ENCODE results near the gene RPL35A. TPM values are rescaled to one million over a fixed set of nuclear protein-coding genes. Genes with fewer than 3 reads are reported as not detected.

Gene RPL35A
- total RNA-seq, 1 donor from 2014 or later = 718 TPM

GRCh38 chr3:197974016-197974415 lies 24.0 kb downstream of the RPL35A start:
- no peak for DNase-seq (ENCODE audit: missing footprints)
- intact Hi-C loops (cut with DNase I) = no loop called here
- ATAC-seq = no peak

DNA sequence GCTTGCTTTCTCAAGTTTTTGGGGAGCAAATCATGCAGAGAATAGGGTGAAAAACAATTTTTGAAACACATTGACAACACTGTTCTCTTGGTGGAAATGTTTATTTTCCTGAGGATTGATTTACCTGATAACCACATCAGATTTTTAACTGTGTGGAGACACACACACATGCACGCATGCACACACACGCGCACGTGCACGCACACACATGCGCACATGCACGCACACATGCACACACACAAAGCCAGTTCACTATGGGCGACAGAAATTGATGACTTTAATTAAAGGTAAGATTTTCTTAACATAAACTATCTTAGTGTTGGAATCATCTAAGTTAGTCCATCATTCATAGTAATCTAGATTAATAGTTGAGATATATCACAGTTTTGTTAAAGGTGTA lies 25.3 kb downstream of the RPL35A start:
- ATAC-seq (no peak), DNase-seq (ENCODE audit: missing footprints) (no peak)
- intact Hi-C loops (cut with DNase I) = no loop called here

DNA sequence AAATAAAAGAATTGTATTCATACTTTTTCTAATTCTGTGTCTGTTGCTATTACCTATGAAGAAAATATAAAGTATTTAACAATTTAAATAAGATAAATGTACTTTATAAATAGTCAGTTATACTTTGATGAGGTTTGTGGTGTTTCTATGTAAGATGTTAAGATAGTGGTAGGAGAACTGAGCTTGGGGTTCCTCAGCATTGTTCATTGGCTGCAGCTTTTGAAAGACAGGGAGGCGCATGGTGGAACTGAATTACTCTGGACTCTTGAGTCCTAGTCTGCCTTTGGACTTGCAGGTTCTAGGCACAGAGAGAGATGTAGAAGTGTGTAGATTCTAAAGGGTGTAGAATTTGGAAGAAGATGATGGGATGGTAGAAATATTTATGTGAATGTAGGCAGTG lies 33.1 kb downstream of the RPL35A start:
- ATAC-seq = no peak

GRCh38 chr3:197989651-197990050 lies 39.7 kb downstream of the RPL35A start:
- intact Hi-C loops (cut with DNase I) = no loop called here
- ATAC-seq (no peak), DNase-seq (ENCODE audit: missing footprints) (no peak)

More for the DNA sequence above, 33.1 kb downstream of the RPL35A start:
- no peak for DNase-seq (ENCODE audit: missing footprints)
- intact Hi-C loops (cut with DNase I) = no loop called here

GRCh38 chr3:197994736-197995135 lies 44.7 kb downstream of the RPL35A start:
- intact Hi-C loops (cut with DNase I) = no loop called here
- DNase-seq (ENCODE audit: missing footprints) (no peak), ATAC-seq (no peak)

DNA sequence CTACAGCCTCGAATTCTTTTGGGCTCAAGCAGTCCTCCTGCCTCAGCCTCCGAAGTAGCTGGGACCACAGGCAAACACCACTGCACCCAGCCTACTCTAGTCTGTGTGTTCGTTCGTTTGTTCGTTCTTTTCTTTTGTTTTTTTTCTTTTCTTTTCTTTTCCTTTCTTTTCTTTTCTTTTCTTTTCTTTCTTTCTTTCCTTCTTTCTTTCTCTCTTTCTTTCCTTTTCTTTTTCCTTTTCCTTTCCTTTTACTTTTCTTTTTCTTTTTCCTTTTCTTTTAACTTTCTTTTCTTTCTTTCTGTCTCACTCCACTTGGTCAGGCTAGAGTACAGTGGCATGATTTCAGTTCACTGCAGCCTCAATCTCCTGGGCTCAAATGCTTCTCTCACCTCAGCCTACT lies 46.9 kb downstream of the RPL35A start:
- DNase-seq (ENCODE audit: missing footprints) (no peak), ATAC-seq (no peak)
- intact Hi-C loops (cut with DNase I) = no loop called here

- intact Hi-C loops (cut with DNase I) = no loop called here
- no peak for DNase-seq (ENCODE audit: missing footprints)
- ATAC-seq = no peak
Measured at GRCh38 chr3:197997936-197998335, 47.9 kb downstream of the RPL35A start.

Other genes starting within 250 kb of the RPL35A start
- gene RUBCN, start 213.3 kb upstream of the RPL35A start, total RNA-seq = 19.3 TPM
- 65.2 TPM for gene FYTTD1, start 200.3 kb upstream of the RPL35A start, total RNA-seq
- gene LRCH3, start 158.9 kb upstream of the RPL35A start, total RNA-seq = 17.9 TPM
- gene LMLN, start 10.0 kb downstream of the RPL35A start, total RNA-seq = 9.8 TPM

Measured in Right ventricle myocardium inferior (tissue), 1 donor.